Suppressor macrophage (primary cell): ENCODE measurements around the gene TMEM120B.
"Not testable (repeated sequence)": the region's sequence is repeated elsewhere in the genome, so short reads cannot be mapped to it uniquely, and the experiment has no call there.

Experiments used
- DNase-seq, 4 experiments: peaks; one replicate each; pipeline ENCODE4 v3.0.0-alpha.2; 2020 to 2022
- total RNA-seq, 17 experiments: gene quantifications; one replicate each; lab custom pipeline; 2026; ENCODE audit warnings: mixed read lengths in 6 of 17, inconsistent platforms in 3 of 17; lab: John Stamatoyannopoulos, UW

Gene TMEM120B
- 1.7 to 20.6 (median 10.0) reads per million in 17 experiments for total RNA-seq

- DNase-seq, result peak; percentile 90 to 97 (median 96)
Observed at GRCh38 chr12:121712461-121713256, at the start of gene TMEM120B. TMEM120B (plus strand) TSS chr12:121712752; CDS start chr12:121712896, 144 bp downstream.

- DNase-seq, result no peak
Observed at GRCh38 chr12:121663610-121663929, 49.0 kb upstream of the TMEM120B start.

GRCh38 chr12:121666829-121667228 is 45.7 kb upstream of the TMEM120B start:
- not testable (repeated sequence) for DNase-seq

- DNase-seq, result peak; percentile 21 to 63 (median 46)
Observed at GRCh38 chr12:121668750-121669520, 43.6 kb upstream of the TMEM120B start.

- no peak for DNase-seq
Observed at GRCh38 chr12:121669521-121669900, 43.0 kb upstream of the TMEM120B start, which contains the start of gene MORN3. MORN3 (minus strand) TSS chr12:121669654; CDS start chr12:121669483, 171 bp downstream.

GRCh38 chr12:121673013-121673511 is 39.5 kb upstream of the TMEM120B start:
- no peak for DNase-seq

GRCh38 chr12:121676190-121676589 is 36.4 kb upstream of the TMEM120B start:
- no peak for DNase-seq

- DNase-seq, result no peak
Observed at GRCh38 chr12:121678305-121678704, 34.2 kb upstream of the TMEM120B start.

- no peak for DNase-seq
Observed at GRCh38 chr12:121678716-121679300, 33.7 kb upstream of the TMEM120B start.

GRCh38 chr12:121679661-121680197 is 32.8 kb upstream of the TMEM120B start:
- DNase-seq, result not testable (repeated sequence)

- DNase-seq, result no peak
Observed at GRCh38 chr12:121688966-121689365, 23.6 kb upstream of the TMEM120B start.

- DNase-seq, result no peak
Observed at GRCh38 chr12:121689430-121689829, 23.1 kb upstream of the TMEM120B start.

- not testable (repeated sequence) for DNase-seq
Observed at GRCh38 chr12:121692744-121693143, 19.8 kb upstream of the TMEM120B start.

GRCh38 chr12:121693155-121693687 is 19.3 kb upstream of the TMEM120B start:
- no peak for DNase-seq

- DNase-seq, result peak; percentile 46 to 84 (median 72)
Observed at GRCh38 chr12:121697093-121697698, 15.4 kb upstream of the TMEM120B start.

- not testable (repeated sequence) for DNase-seq
Observed at GRCh38 chr12:121697861-121698260, 14.7 kb upstream of the TMEM120B start.

- no peak for DNase-seq
Observed at GRCh38 chr12:121701667-121702277, 10.8 kb upstream of the TMEM120B start.

GRCh38 chr12:121702944-121703343 is 9.6 kb upstream of the TMEM120B start:
- DNase-seq, result no peak

- no peak for DNase-seq
Observed at GRCh38 chr12:121705514-121705913, 7.0 kb upstream of the TMEM120B start.

- DNase-seq, result no peak
Observed at GRCh38 chr12:121708313-121709063, 4.1 kb upstream of the TMEM120B start.

GRCh38 chr12:121709064-121709424 is 3.5 kb upstream of the TMEM120B start:
- DNase-seq, result not testable (repeated sequence)
